SU-DHL-6 (cell line): ENCODE results near the gene SHD.

Experiments used
- H2AFZ ChIP-seq: fragments of 200-600 bp; sonication (generic); 2 replicates; pipeline ENCODE4 v1.6.1; 2014; ENCODE audit warnings: low read depth, mild to moderate bottlenecking, moderate library complexity, mixed read lengths, antibody characterized with exemption, low read length; ENCODE audit not compliant: severe bottlenecking
- H3F3A ChIP-seq: fragments of 200-600 bp; shearing (Covaris generic); 2 replicates; pipeline ENCODE4 v1.6.0; 2016; ENCODE audit warnings: antibody characterized with exemption, mild to moderate bottlenecking; ENCODE audit not compliant: insufficient read depth
- H3K27ac ChIP-seq: fragments of 200-600 bp; sonication (generic); 2 replicates; pipeline ENCODE4 v1.5.1; 2016; ENCODE audit warnings: low read depth, mild to moderate bottlenecking, low read length, moderate library complexity, mixed read lengths
- H3K27me3 ChIP-seq: fragments of 200-600 bp; sonication (generic), shearing (Covaris generic); 2 replicates; pipeline ENCODE4 v1.6.0; 2014; ENCODE audit warnings: mild to moderate bottlenecking, low read length
- H3K36me3 ChIP-seq: fragments of 200-600 bp; sonication (generic); 2 replicates; pipeline ENCODE4 v1.6.1; 2014; ENCODE audit warnings: mild to moderate bottlenecking, low read length, mixed read lengths
- H3K4me2 ChIP-seq: fragments of 300-600, 200-600 bp; shearing (Covaris generic), sonication (generic); 2 replicates; pipeline ENCODE4 v1.6.0; 2014; ENCODE audit warnings: low read length, low read depth, mild to moderate bottlenecking; ENCODE audit not compliant: poor library complexity, severe bottlenecking
- H3K4me3 ChIP-seq: fragments of 200-600 bp; sonication (generic); 2 replicates; pipeline ENCODE4 v1.5.1; 2014; ENCODE audit warnings: antibody characterized with exemption, low read length, mild to moderate bottlenecking, mixed read lengths; ENCODE audit not compliant: insufficient read depth, poor library complexity, severe bottlenecking
- H3K79me2 ChIP-seq: fragments of 200-600 bp; sonication (generic); 2 replicates; pipeline ENCODE4 v1.6.1; 2014; ENCODE audit warnings: mild to moderate bottlenecking, low read length, moderate library complexity; ENCODE audit not compliant: insufficient read depth
- H3K9ac ChIP-seq: fragments of 200-600 bp; sonication (generic); 2 replicates; pipeline ENCODE4 v1.7.0; 2014; ENCODE audit warnings: mild to moderate bottlenecking, low read length
- H3K9me2 ChIP-seq: fragments of 200-600 bp; sonication (generic); replicated peaks from 2 replicates; pipeline ENCODE4 v1.6.1; 2014; ENCODE audit warnings: low read length; ENCODE audit not compliant: insufficient read depth
- H3K9me3 ChIP-seq: fragments of 200-600 bp; sonication (generic); 2 replicates; pipeline ENCODE4 v1.6.1; 2014; ENCODE audit warnings: low read length, mixed read lengths; ENCODE audit not compliant: insufficient read depth
- H4K20me1 ChIP-seq: fragments of 200-600 bp; sonication (generic); 2 replicates; pipeline ENCODE4 v1.6.1; 2014; ENCODE audit warnings: low read depth, mild to moderate bottlenecking, antibody characterized with exemption, low read length, moderate library complexity, mixed read lengths
- EZH2phosphoT487 ChIP-seq: fragments of 200-600 bp; sonication (generic), shearing (Covaris generic); conservative IDR thresholded peaks from 2 replicates; pipeline ENCODE4 v1.6.1; 2018; ENCODE audit warnings: mild to moderate bottlenecking, antibody characterized with exemption, low read length, moderate library complexity, mixed read lengths
- TF ChIP-seq, protein P1 (sequence below): fragments of 200-600 bp; sonication (generic); IDR thresholded peaks from one replicate; pipeline ENCODE4 v1.5.1; 2017; ENCODE audit warnings: antibody characterized with exemption, mild to moderate bottlenecking, low read length, moderate library complexity; ENCODE audit not compliant: insufficient read depth, poor library complexity, severe bottlenecking

The SHD gene

DNA sequence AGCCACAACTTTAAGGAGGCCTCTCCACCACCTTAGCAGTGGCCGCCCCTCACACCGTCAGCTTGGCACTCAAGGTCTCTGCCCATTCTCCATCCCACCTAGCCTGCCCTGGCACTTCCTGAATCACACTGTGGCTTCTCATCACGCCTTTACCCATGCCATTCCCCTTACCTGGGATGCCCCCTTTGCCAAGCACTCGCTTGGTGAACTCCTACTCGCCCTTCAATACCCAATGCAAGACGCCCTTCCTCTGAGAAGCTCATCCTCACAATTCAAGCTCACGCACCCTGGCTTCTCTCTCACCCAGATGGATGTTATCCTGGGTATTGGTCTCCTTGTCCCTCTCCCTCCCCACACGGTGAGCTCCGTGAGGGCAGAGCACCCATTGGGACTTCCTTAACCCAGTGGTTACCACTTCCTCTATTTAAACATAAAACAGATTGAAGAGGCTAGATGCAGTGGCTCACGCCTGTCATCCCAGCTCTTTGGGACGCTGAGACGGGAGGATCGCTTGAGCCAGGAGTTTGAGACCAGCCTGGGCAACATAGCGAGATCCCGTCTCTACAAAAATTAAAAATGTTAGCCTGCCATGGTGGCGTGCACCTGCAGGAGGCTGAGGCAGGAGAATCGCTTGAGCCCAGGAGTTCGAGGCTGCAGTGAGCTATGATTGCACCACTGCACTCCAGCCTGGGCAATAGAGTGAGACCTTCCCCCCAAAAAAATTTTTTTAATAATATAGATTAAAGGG lies 12.6 kb upstream of the SHD start:
- Histone ChIP-seq H3K79me2 (no peaks in the 10 kb centered on the region), H3K27me3 (no peaks in the 10 kb centered on the region), H3K9me2 (no peaks in the 10 kb centered on the region), H2AFZ (no peak overlapping the region), H4K20me1 (no peaks in the 10 kb centered on the region), H3K9ac (no peak overlapping the region), H3F3A (no peaks in the 10 kb centered on the region), H3K27ac (no peak overlapping the region), H3K4me2 (no peak overlapping the region), H3K4me3 (no peak overlapping the region), H3K9me3 (no peaks in the 10 kb centered on the region), H3K36me3 (peaks cover 2% of the 10 kb centered on the region; the same call in 1 of the 2 replicates)
- TF ChIP-seq EZH2phosphoT487: no peak
- TF ChIP-seq, protein P1, sequence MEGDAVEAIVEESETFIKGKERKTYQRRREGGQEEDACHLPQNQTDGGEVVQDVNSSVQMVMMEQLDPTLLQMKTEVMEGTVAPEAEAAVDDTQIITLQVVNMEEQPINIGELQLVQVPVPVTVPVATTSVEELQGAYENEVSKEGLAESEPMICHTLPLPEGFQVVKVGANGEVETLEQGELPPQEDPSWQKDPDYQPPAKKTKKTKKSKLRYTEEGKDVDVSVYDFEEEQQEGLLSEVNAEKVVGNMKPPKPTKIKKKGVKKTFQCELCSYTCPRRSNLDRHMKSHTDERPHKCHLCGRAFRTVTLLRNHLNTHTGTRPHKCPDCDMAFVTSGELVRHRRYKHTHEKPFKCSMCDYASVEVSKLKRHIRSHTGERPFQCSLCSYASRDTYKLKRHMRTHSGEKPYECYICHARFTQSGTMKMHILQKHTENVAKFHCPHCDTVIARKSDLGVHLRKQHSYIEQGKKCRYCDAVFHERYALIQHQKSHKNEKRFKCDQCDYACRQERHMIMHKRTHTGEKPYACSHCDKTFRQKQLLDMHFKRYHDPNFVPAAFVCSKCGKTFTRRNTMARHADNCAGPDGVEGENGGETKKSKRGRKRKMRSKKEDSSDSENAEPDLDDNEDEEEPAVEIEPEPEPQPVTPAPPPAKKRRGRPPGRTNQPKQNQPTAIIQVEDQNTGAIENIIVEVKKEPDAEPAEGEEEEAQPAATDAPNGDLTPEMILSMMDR: no peak

DNA sequence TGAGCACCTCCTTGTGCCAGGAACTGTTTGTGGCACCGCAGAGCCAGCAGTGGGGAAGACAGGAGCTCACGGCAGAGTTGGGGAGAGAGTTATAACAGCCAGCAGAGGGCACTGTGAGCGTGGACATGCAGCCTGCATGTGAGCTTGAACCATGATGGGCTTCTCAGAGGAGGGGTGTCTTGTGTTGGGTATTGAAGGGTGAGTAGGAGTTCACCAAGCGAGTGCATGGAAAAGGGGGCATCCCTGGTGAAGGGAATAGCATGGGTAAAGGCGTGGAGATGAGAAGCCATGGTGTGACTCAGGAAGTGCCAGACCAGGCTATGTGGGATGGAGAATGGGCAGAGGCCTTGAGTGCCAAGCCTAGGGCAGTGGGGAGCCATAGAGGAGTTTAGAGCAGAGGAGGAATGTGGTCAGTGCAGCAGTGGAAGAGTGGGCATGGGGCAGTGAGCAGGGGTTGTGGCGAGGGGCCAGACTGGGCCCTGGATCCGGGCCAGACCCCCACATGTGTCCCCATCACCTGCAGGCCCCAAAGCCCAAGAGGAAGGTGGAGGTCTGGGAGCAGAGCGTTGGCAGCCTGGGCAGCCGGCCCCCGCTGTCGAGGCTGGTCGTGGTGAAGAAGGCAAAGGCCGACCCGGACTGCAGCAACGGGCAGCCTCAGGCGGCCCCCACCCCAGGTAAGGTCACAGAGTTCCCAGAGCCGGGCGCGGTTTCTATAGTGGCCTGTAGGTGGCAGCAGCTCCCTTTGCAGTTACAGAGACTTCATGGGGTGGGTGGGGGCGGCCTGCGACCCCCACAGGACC lies 11.8 kb upstream of the SHD start:
- no peaks in the 10 kb centered on the region for H3K9me3 ChIP-seq
- H3K4me2 ChIP-seq: no peak overlapping the region
- H3F3A ChIP-seq: no peaks in the 10 kb centered on the region
- TF ChIP-seq, protein P1: peak; percentile 58
- TF ChIP-seq EZH2phosphoT487: no peak
- no peak overlapping the region for H3K9ac ChIP-seq
- H3K36me3 ChIP-seq: peaks cover 2% of the 10 kb centered on the region; the same call in 1 of the 2 replicates
- H4K20me1 ChIP-seq: no peaks in the 10 kb centered on the region
- H3K9me2 ChIP-seq: no peaks in the 10 kb centered on the region
- H3K27ac ChIP-seq: no peak overlapping the region
- no peaks in the 10 kb centered on the region for H3K27me3 ChIP-seq
- H3K79me2 ChIP-seq: no peaks in the 10 kb centered on the region
- H3K4me3 ChIP-seq: no peak overlapping the region
- no peak overlapping the region for H2AFZ ChIP-seq

DNA sequence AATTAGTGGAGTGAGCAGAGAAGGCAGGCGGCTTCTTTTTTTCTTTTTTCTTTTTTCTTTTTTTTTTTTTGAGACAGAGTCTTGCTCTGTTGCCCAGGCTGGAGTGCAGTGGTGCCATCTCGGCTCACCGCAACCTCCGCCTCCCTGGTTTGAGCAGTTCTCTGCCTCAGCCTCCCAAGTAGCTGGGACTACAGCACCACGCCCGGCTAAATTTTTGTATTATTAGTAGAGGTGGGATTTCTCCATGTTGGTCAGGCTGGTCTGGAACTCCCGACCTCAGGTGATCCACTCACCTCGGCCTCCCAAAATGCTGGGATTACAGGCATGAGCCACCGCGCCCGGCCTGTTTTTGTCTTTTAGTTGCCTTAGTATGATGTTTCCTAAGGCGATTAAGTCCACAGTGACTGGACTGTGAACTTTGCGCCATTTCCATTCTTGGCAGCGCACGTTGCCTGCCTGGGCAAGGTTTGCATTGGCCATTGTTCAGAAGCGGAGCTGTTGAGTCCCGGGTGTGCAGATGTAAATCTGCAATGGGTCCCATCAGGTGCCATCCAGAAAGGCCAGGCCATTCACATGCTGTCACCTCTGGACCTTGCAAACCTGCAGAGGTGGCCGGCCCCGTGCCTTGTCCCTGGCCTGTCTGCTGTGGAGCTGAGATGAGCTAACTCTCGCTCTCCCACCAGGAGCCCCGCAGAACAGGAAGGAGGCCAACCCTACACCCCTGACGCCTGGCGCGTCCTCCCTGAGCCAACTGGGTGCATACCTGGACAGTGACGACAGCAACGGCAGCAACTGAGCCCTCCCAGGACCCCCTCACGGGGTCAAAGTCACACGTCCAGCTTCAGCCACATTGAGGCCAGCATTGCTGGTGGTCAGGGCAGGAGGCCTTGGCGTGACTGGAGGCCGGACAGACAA lies 10.9 kb upstream of the SHD start:
- H3K9me2 ChIP-seq: no peaks in the 10 kb centered on the region
- H3F3A ChIP-seq: no peaks in the 10 kb centered on the region
- H3K4me3 ChIP-seq: no peak overlapping the region
- peaks cover under 1% of the 10 kb centered on the region; the same call in 1 of the 2 replicates for H3K36me3 ChIP-seq
- no peak overlapping the region for H2AFZ ChIP-seq
- H3K9me3 ChIP-seq: no peaks in the 10 kb centered on the region
- no peak overlapping the region for H3K9ac ChIP-seq
- no peak for TF ChIP-seq EZH2phosphoT487
- H3K27ac ChIP-seq: no peak overlapping the region
- no peaks in the 10 kb centered on the region for H3K27me3 ChIP-seq
- no peaks in the 10 kb centered on the region for H3K79me2 ChIP-seq
- no peaks in the 10 kb centered on the region for H4K20me1 ChIP-seq
- no peak overlapping the region for H3K4me2 ChIP-seq
